ENCODE data around the gene BMP6. TPM values are rescaled to one million over a fixed set of nuclear protein-coding genes. Genes with fewer than 3 reads are reported as not detected.

Gene BMP6
- total RNA-seq, 1 experiment from 2014 or later, result 0.28 TPM

- H2BK5ac ChIP-seq (ENCODE audit: insufficient read length, low read length), result no peak overlapping the region
- Mint-ChIP-seq H3K36me3 (ENCODE audit: insufficient read depth in 1 of 3, low read depth in 3 of 3) (no peaks in the 10 kb centered on the region), H3K27me3 (ENCODE audit: low read depth) (peaks cover 4% of the 10 kb centered on the region; the same call in 1 of the 2 replicates), H3K4me1 (peaks cover 14% of the 10 kb centered on the region in 2 experiments), H3K4me3 (no peak overlapping the region), H3K9me3 (no peaks in the 10 kb centered on the region), H3K27ac (no peak overlapping the region)
- H3K23ac ChIP-seq (ENCODE audit: insufficient read length, low read depth, low read length), result no peak overlapping the region
- no peaks in the 10 kb centered on the region for H3K79me2 ChIP-seq (ENCODE audit: insufficient read depth, low read length)
- H3K27me3 ChIP-seq (ENCODE audit: insufficient read depth, low read length), result no peaks in the 10 kb centered on the region
- H3K18ac ChIP-seq (ENCODE audit: insufficient read length, low read depth, low read length), result no peak overlapping the region
- no peak overlapping the region for H2BK120ac ChIP-seq (ENCODE audit: low read depth, low read length, poor library complexity, severe bottlenecking)
- no peak for DNase-seq
- no peak for TF ChIP-seq CTCF (conservative IDR thresholded peaks at IDR 0.05)
- no peak overlapping the region for H3T11ph ChIP-seq (ENCODE audit: low read length)
- no peak overlapping the region for H3K56ac ChIP-seq (ENCODE audit: insufficient read length, low read depth, low read length)
- H4K20me1 ChIP-seq (ENCODE audit: control insufficient read depth, insufficient read depth, insufficient read length), result no peaks in the 10 kb centered on the region
- no peaks in the 10 kb centered on the region for H3K79me1 ChIP-seq (ENCODE audit: insufficient read depth, low read depth, low read length, poor library complexity, severe bottlenecking)
- H2BK20ac ChIP-seq (ENCODE audit: low read depth, low read length, poor library complexity, severe bottlenecking), result no peak overlapping the region
- H4K91ac ChIP-seq (ENCODE audit: insufficient read length, low read depth, low read length), result no peak overlapping the region
- no peak overlapping the region for H4K8ac ChIP-seq (replicated peaks; ENCODE audit: insufficient read length, low read depth, low read length)
- H3K9me3 ChIP-seq (ENCODE audit: control insufficient read depth, low read depth, low read length), result no peaks in the 10 kb centered on the region
- H3K4me2 ChIP-seq (ENCODE audit: insufficient read depth, insufficient read length, low read length), result no peak overlapping the region
- H3K4me1 ChIP-seq (ENCODE audit: insufficient read depth, low read length), result no peaks in the 10 kb centered on the region
- H2AK5ac ChIP-seq (ENCODE audit: insufficient read length, low read length), result no peak overlapping the region
- no peak overlapping the region for H4K5ac ChIP-seq (ENCODE audit: insufficient read length, low read depth, low read length)
- no CpG with 5 or more reads among the region's 5 CpGs for WGBS (ENCODE audit: extremely low coverage, insufficient read length, low lambda C conversion rate)
- H3K23me2 ChIP-seq (ENCODE audit: insufficient read length, low read depth, low read length, poor library complexity, severe bottlenecking), result no peaks in the 10 kb centered on the region
- no peak overlapping the region for H2AFZ ChIP-seq (ENCODE audit: low read length)
- H2BK15ac ChIP-seq (ENCODE audit: low read depth, low read length), result no peak overlapping the region
- H2BK12ac ChIP-seq (ENCODE audit: insufficient read length, low read depth, low read length), result no peak overlapping the region
- H3K4ac ChIP-seq (ENCODE audit: low read depth, low read length), result no peak overlapping the region
- H3K27ac ChIP-seq (ENCODE audit: insufficient read length, low read depth, low read length), result no peak overlapping the region
- no peak overlapping the region for H3K9ac ChIP-seq (ENCODE audit: extremely low read depth, insufficient read length, low read length)
- H3K14ac ChIP-seq (ENCODE audit: insufficient read depth, low read length), result no peak overlapping the region
Observed at GRCh38 chr6:7747433-7747832, 21.5 kb downstream of the BMP6 start.
